GM19193 (cell line): Measurements from ENCODE around the gene SPAG17.

Experiments
- POLR2A ChIP-seq: IDR thresholded peaks from 4 replicates; pipeline ENCODE4 v1.6.1; 2011; ENCODE audit not compliant: insufficient read depth, insufficient read length; ENCODE audit errors: extremely low read depth

SPAG17 gene

GRCh38 chr1:118021668-118022067, 163.4 kb downstream of the SPAG17 start:
- TF ChIP-seq POLR2A = no peak

- no peak for TF ChIP-seq POLR2A
These were observed 167.0 kb downstream of the SPAG17 start for GRCh38 chr1:118018060-118018459.

- TF ChIP-seq POLR2A = no peak
These were observed 171.1 kb downstream of the SPAG17 start for GRCh38 chr1:118013938-118014337.

GRCh38 chr1:118013336-118013735, 171.7 kb downstream of the SPAG17 start:
- no peak for TF ChIP-seq POLR2A

GRCh38 chr1:118012515-118013124, 172.4 kb downstream of the SPAG17 start:
- TF ChIP-seq POLR2A = no peak

- no peak for TF ChIP-seq POLR2A
These were observed 177.0 kb downstream of the SPAG17 start for GRCh38 chr1:118008011-118008410.

GRCh38 chr1:118007391-118007790, 177.6 kb downstream of the SPAG17 start:
- no peak for TF ChIP-seq POLR2A

GRCh38 chr1:118004312-118004711, 180.7 kb downstream of the SPAG17 start:
- no peak for TF ChIP-seq POLR2A

GRCh38 chr1:117985973-117986372, 199.1 kb downstream of the SPAG17 start:
- no peak for TF ChIP-seq POLR2A

GRCh38 chr1:117985239-117985638, 199.8 kb downstream of the SPAG17 start:
- no peak for TF ChIP-seq POLR2A

GRCh38 chr1:117981455-117982192, 203.4 kb downstream of the SPAG17 start:
- no peak for TF ChIP-seq POLR2A

GRCh38 chr1:117976381-117976780, 208.6 kb downstream of the SPAG17 start:
- no peak for TF ChIP-seq POLR2A

GRCh38 chr1:117971777-117972176, 213.3 kb downstream of the SPAG17 start:
- no peak for TF ChIP-seq POLR2A

GRCh38 chr1:117970252-117970651, 214.8 kb downstream of the SPAG17 start:
- TF ChIP-seq POLR2A = no peak

GRCh38 chr1:117967881-117968280, 217.1 kb downstream of the SPAG17 start:
- TF ChIP-seq POLR2A = no peak

- TF ChIP-seq POLR2A = no peak
These were observed 217.6 kb downstream of the SPAG17 start for GRCh38 chr1:117967477-117967876.
